HepG2 (cell line): ENCODE results near the gene ZNF8. TPM values are rescaled to one million over a fixed set of nuclear protein-coding genes. Genes with fewer than 3 reads are reported as not detected.

Experiments used
- CEBPG ChIP-seq: IDR thresholded peaks from 2 replicates; pipeline ENCODE4 v1.6.1; 2016
- DDIT3 ChIP-seq: sonication (generic); formaldehyde crosslinking; IDR thresholded peaks from 2 replicates; pipeline ENCODE4 v1.4.0; 2020; ENCODE audit warnings: mild to moderate bottlenecking, missing genetic modification reagents
- ETV5 ChIP-seq: IDR thresholded peaks from 2 replicates; pipeline ENCODE4 v1.6.1; 2018; ENCODE audit warnings: missing biosample characterization, missing genetic modification reagents, inconsistent platforms, borderline replicate concordance
- FOXK1 ChIP-seq: sonication (generic); formaldehyde crosslinking; IDR thresholded peaks from 2 replicates; pipeline ENCODE4 v1.4.0; 2020; ENCODE audit warnings: low read depth, missing genetic modification reagents, borderline replicate concordance
- HNRNPLL ChIP-seq: fragments of 200-400 bp; formaldehyde crosslinking; IDR thresholded peaks from 2 replicates; pipeline ENCODE4 v1.6.1; 2017; ENCODE audit warnings: mild to moderate bottlenecking, low read depth, low read length; ENCODE audit not compliant: poor library complexity, severe bottlenecking
- MEIS2 ChIP-seq: sonication (generic); formaldehyde crosslinking; IDR thresholded peaks from 2 replicates; pipeline ENCODE4 v1.9.0; 2021; ENCODE audit warnings: mild to moderate bottlenecking, missing genetic modification reagents
- NFIC ChIP-seq: IDR thresholded peaks from 2 replicates; pipeline ENCODE4 v1.6.1; 2012; ENCODE audit warnings: mild to moderate bottlenecking, low read length, inconsistent platforms
- NFKBIZ ChIP-seq: IDR thresholded peaks from 2 replicates; pipeline ENCODE4 v1.6.1; 2018; ENCODE audit warnings: missing genetic modification reagents, missing compliant biosample characterization
- NFYC ChIP-seq: IDR thresholded peaks from 2 replicates; pipeline ENCODE4 v1.6.1; 2016; ENCODE audit warnings: missing genetic modification reagents, missing compliant biosample characterization
- NR2F6 ChIP-seq, 2 experiments: IDR thresholded peaks; 2 replicates each; pipeline ENCODE4 v1.6.1; 2016; ENCODE audit warnings: antibody characterized with exemption in 1 of 2, mild to moderate bottlenecking in 1 of 2
- PRPF4 ChIP-seq: fragments of 200-400 bp; formaldehyde crosslinking; IDR thresholded peaks from 2 replicates; pipeline ENCODE4 v1.6.1; 2016; ENCODE audit warnings: low read length, low read depth; ENCODE audit not compliant: poor library complexity, severe bottlenecking
- STAT6 ChIP-seq: sonication (generic); formaldehyde crosslinking; IDR thresholded peaks from 2 replicates; pipeline ENCODE4 v1.4.0; 2020; ENCODE audit warnings: missing genetic modification reagents, mild to moderate bottlenecking, borderline replicate concordance
- TP53 ChIP-seq: sonication (generic); formaldehyde crosslinking; conservative IDR thresholded peaks from 2 replicates; pipeline ENCODE4 v1.4.0; 2020; ENCODE audit warnings: missing genetic modification reagents
- WIZ ChIP-seq: sonication (generic); formaldehyde crosslinking; IDR thresholded peaks from 2 replicates; pipeline ENCODE4 v1.5.1; 2020; ENCODE audit warnings: mild to moderate bottlenecking, missing genetic modification reagents
- ZFP90 ChIP-seq: sonication (generic); formaldehyde crosslinking; IDR thresholded peaks from 2 replicates; pipeline ENCODE4 v1.8.0; 2022; ENCODE audit warnings: missing genetic modification reagents, mild to moderate bottlenecking, inconsistent platforms, borderline replicate concordance
- ZKSCAN1 ChIP-seq: fragments of 150-350 bp; IDR thresholded peaks from 2 replicates; pipeline ENCODE4 v1.6.1; 2014; ENCODE audit warnings: low read length
- ZKSCAN5 ChIP-seq: sonication (generic); formaldehyde crosslinking; IDR thresholded peaks from 2 replicates; pipeline ENCODE4 v1.5.1; 2020; ENCODE audit warnings: mild to moderate bottlenecking, missing genetic modification reagents
- ZNF256 ChIP-seq: sonication (generic); formaldehyde crosslinking; conservative IDR thresholded peaks from 2 replicates; pipeline ENCODE4 v1.4.0; 2020; ENCODE audit warnings: missing genetic modification reagents
- ZNF260 ChIP-seq: sonication (generic); formaldehyde crosslinking; IDR thresholded peaks from 2 replicates; pipeline ENCODE4 v1.4.0; 2020; ENCODE audit warnings: missing genetic modification reagents, low read depth, mild to moderate bottlenecking, borderline replicate concordance
- ZNF343 ChIP-seq: sonication (generic); formaldehyde crosslinking; IDR thresholded peaks from 2 replicates; pipeline ENCODE4 v1.4.0; 2020; ENCODE audit warnings: mild to moderate bottlenecking, missing genetic modification reagents
- ZNF414 ChIP-seq: sonication (generic); formaldehyde crosslinking; IDR thresholded peaks from 2 replicates; pipeline ENCODE4 v1.5.0; 2020; ENCODE audit warnings: missing genetic modification reagents
- ZNF512B ChIP-seq: sonication (generic); formaldehyde crosslinking; IDR thresholded peaks from 2 replicates; pipeline ENCODE4 v1.5.1; 2020; ENCODE audit warnings: missing genetic modification reagents, mild to moderate bottlenecking, borderline replicate concordance
- ZNF768 ChIP-seq: sonication (generic); formaldehyde crosslinking; IDR thresholded peaks from 2 replicates; pipeline ENCODE4 v1.4.0; 2020; ENCODE audit warnings: missing genetic modification reagents
- ZSCAN30 ChIP-seq: sonication (generic); formaldehyde crosslinking; IDR thresholded peaks from 2 replicates; pipeline ENCODE4 v1.5.0; 2020; ENCODE audit warnings: mild to moderate bottlenecking, missing genetic modification reagents
- polyA plus RNA-seq, 8 experiments: library from polyadenylated mRNA; depleted of rRNA in 3 of 8; stranded (reverse) in 7 of 8; unstranded in 1 of 8; fragments of >200 nt; fragmentation: Illumina TruSeq in 4 of 8; extraction: Trizol in 4 of 8; gene quantifications; 2 replicates each; pipeline versions ENCODE4 v1.2.1 to v1.2.3, GENCODE V29; 2011 to 2016; ENCODE audit warnings: low read depth in 4 of 8, missing spikeins in 1 of 8, mixed read lengths in 1 of 8; ENCODE audit not compliant: insufficient read depth in 1 of 8
- total RNA-seq, 5 experiments: library from RNA; depleted of rRNA; stranded (reverse); fragments of >200 nt; fragmentation: Illumina TruSeq; extraction: Trizol; gene quantifications; 2 replicates each; pipeline ENCODE4 v1.2.3, GENCODE V29; 2016; ENCODE audit warnings: low read depth in 1 of 5

ZNF8 gene
- total and polyA plus RNA-seq, 2 of the 13 experiments (the other 11 are each of a cell fraction or from before 2014, with no cell fraction given): 3.1 to 3.3 TPM

- TF ChIP-seq ZNF768 (peak; percentile 83; the same call in 1 of the 2 replicates), ZKSCAN1 (peak; percentile 90), ETV5 (peak; percentile 61; the same call in 1 of the 2 replicates), NFYC (CRISPR knock-in tag) (no peak; the same call in 1 of the 2 replicates), ZFP90 (CRISPR knock-in tag) (peak; percentile 96), WIZ (CRISPR knock-in tag) (no peak), CEBPG (CRISPR knock-in tag) (no peak), PRPF4 (no peak), NFKBIZ (CRISPR knock-in tag) (0 out of 2 replicates have a peak, but pooled peaks have one; percentile 34), ZKSCAN5 (CRISPR knock-in tag) (no peak; the same call in 1 of the 2 replicates), ZSCAN30 (CRISPR knock-in tag) (no peak), MEIS2 (CRISPR knock-in tag) (no peak), DDIT3 (no peak), HNRNPLL (peak; percentile 85), FOXK1 (CRISPR knock-in tag) (peak; percentile 80; the same call in 1 of the 2 replicates), TP53 (CRISPR knock-in tag) (no peak), ZNF414 (CRISPR knock-in tag) (peak; percentile 95), ZNF343 (peak; percentile 62; the same call in 1 of the 2 replicates), ZNF512B (CRISPR knock-in tag) (no peak), ZNF256 (CRISPR knock-in tag) (peak; percentile 73), NR2F6 (IDR thresholded peaks at IDR 0.05) (no peak), NR2F6 (CRISPR knock-in tag; IDR thresholded peaks at IDR 0.05) (peak; percentile 27; the same call in 1 of the 2 replicates), NFIC (no peak), STAT6 (CRISPR knock-in tag) (peak; percentile 79; the same call in 1 of the 2 replicates), ZNF260 (no peak)
These were observed 48.4 kb downstream of the ZNF8 start, which contains the start of gene ZSCAN22 (continued) for GRCh38 chr19:58326914-58327726.
